ENCODE data around the gene MAST3.

The MAST3 gene

DNA sequence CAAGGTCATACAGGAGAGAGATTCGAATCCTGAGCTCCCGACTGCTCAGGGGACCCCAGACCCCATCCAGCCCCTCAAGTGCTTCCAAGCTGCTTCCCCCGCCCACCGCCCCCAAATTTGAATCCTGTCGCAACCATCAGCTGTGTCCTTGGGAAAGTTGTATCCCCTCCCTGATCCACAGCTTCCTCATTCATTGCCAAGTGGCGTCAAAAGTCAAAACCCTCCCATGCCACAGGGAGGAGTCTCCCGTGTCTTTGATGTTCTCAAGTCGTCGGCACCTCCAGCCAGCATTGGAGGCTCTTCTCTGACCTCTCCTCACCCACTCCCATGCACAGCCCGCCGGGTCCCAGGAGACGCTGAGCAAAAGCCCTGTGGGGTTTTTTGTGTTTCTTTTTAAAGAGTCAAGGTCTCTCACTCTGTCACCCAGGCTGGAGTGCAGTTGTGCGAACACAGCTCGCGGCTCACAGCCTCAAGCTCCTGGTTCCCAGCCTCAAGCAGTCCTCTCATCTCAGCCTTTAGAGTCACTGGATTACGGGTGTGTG, 73.2 kb downstream of the MAST3 start:
- TF ChIP-seq, protein P1, sequence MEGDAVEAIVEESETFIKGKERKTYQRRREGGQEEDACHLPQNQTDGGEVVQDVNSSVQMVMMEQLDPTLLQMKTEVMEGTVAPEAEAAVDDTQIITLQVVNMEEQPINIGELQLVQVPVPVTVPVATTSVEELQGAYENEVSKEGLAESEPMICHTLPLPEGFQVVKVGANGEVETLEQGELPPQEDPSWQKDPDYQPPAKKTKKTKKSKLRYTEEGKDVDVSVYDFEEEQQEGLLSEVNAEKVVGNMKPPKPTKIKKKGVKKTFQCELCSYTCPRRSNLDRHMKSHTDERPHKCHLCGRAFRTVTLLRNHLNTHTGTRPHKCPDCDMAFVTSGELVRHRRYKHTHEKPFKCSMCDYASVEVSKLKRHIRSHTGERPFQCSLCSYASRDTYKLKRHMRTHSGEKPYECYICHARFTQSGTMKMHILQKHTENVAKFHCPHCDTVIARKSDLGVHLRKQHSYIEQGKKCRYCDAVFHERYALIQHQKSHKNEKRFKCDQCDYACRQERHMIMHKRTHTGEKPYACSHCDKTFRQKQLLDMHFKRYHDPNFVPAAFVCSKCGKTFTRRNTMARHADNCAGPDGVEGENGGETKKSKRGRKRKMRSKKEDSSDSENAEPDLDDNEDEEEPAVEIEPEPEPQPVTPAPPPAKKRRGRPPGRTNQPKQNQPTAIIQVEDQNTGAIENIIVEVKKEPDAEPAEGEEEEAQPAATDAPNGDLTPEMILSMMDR (IDR thresholded peaks at IDR 0.05), result no peak

- TF ChIP-seq, protein P1 (IDR thresholded peaks at IDR 0.05), result no peak
These were observed 74.2 kb downstream of the MAST3 start for GRCh38 chr19:18171605-18172327.

GRCh38 chr19:18172331-18173053, 74.9 kb downstream of the MAST3 start:
- TF ChIP-seq, protein P1 (IDR thresholded peaks at IDR 0.05), result no peak

- TF ChIP-seq, protein P1 (IDR thresholded peaks at IDR 0.05), result no peak
These were observed 75.5 kb downstream of the MAST3 start for GRCh38 chr19:18173054-18173571.

DNA sequence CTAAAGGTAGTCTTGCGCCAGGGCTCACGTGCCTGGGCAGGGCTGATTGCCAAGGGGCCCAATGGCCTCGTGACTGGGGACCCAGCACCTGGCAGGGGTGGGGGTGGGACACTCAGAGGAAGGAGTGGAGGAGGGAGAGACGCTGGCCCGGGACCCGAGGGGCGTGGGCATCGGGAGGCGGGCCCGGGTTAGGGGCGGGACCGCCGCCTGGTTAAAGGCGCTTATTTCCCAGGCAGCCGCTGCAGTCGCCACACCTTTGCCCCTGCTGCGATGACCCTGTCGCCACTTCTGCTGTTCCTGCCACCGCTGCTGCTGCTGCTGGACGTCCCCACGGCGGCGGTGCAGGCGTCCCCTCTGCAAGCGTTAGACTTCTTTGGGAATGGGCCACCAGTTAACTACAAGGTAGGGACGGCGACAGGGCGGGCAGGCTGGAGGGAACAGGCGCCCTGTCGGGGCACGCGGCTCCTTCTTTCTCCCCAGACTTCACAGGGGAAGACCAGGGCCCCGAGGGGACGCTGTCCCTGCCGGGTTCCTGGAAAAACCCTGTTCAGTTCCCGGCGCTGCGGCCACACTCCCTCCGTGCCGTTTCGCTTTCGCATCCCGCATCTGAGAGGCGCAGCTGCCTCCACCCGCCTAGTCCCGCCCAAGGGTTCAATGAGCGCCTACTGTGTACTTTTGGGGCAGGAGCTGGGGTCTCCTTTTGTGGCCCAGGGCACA, 76.2 kb downstream of the MAST3 start, which contains the start of gene IFI30:
Gene IFI30 (plus strand): TSS at position 242 of the 717 bp plus-strand sequence. CDS start 29 bp downstream, at position 271.
- TF ChIP-seq, protein P1 (IDR thresholded peaks at IDR 0.05), result no peak

DNA sequence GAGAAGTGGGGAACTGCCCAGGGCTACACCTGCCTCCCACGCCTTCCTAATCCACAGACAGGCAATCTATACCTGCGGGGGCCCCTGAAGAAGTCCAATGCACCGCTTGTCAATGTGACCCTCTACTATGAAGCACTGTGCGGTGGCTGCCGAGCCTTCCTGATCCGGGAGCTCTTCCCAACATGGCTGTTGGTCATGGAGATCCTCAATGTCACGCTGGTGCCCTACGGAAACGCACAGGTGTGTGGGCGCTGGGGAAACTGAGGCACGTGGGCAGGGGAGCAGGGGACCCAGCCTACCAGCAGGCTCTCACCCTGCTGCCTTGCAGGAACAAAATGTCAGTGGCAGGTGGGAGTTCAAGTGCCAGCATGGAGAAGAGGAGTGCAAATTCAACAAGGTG, 77.4 kb downstream of the MAST3 start:
- TF ChIP-seq, protein P1 (IDR thresholded peaks at IDR 0.05), result no peak

All from LNCAP (cell line).